CD4-positive, alpha-beta T cell treated with Interferon alpha-2 for 1 hour (primary cell): ENCODE measurements around the gene L1CAM.
A peak's percentile ranks its signal among the peaks of the same experiment; 100 is the strongest.

Experiments
- DNase-seq, 2 donors: peaks; one replicate each; pipeline ENCODE4 v3.0.0-alpha.2; 2020 to 2022

L1CAM gene

DNA sequence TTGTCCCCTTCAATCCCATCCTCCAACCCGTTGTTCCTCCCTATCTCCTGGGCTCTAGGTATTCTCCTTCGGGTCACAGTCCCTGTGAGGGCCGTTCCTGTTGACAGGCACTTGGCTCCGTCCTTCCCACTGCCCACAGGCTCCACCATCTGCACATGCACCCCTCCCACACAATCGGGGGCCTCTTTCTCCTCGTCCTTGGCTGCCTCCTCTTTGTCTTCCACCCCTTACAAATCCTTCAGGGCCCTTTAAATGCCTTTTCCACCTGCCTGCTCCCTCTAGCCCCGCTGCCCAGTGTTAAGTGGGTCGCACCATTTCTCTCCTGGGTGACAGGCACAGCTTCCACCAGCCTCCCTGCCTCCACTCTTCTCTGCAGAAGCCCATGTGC is 15.8 kb upstream of the L1CAM start:
- no peak for DNase-seq

DNA sequence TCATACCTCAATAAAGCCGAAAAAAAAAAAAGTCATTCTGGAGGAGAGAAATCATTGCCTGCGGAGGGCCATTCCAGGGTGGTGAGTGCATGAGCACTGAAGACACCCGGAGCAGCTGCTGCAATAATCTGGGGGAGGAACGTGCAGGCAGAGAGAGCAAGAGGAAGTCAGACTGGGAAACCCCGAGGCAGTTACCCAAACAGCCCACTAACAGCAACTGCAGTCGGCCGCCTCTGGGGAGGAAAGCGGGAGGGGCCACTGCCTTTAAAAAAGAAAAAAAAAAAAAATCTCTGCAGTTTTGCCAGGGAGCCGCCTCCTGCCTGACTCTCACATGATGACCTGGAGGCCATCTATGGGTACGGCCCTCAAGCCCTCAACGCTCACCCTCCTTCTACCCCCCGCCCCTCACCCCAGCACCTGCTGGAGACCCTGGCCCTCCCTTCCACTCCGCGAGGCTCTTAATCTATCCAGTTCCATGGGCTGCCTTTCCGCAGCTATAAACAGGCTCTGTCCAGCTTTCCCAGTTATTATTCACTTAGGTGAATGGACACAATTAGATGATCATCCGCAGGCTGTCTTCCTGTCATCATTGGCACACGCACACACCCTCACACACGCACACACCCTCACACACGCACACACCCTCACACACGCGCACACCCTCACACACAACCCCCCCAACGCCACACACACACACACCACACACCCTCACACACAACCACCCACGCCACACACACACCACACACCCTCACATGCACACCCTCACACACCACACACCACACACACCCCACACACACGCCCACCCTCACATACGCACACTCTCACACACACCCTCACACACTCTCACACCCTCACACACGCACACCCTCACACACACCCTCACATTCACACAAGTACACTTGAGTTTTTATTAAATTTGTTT is 15.1 kb upstream of the L1CAM start:
- DNase-seq = peak; percentile 72 to 77

DNA sequence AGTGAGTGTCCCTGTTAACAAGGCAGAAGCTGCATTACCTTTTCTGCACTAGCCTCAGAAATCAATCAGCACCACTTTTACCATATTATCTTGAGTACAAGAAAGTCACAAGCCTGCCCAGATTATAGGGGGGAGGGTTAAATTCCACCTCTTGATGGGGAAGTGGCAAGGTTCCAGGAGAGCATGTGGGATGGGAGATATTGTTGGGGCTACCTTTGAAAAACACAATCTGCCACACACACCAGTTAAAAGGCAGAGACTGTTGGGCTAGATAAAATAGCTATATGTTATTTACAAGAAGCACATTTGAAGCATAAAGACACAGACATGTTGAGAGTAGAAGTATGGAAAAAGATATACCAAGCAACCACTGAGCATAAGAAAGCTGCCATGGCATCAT is 11.9 kb upstream of the L1CAM start:
- no peak for DNase-seq

DNA sequence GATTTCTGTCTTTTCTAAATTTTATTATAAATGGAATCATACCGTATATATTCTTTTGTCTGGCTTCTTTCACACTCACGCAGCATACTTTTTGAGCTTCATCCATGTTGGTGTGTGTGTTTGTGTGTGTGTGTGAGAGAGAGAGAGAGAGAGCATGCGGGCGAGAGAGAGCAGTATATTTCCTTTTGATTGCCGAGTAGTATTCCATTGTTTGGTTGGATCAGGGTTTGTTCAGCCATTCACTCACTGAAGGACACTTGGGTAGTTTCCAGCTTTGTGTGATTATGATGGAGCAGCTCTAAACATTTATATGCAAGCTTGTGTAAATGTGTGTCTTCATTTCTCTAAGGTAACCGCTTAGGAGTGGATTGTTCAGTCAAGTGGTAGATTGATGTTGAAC is 3.1 kb upstream of the L1CAM start:
- DNase-seq = no peak

- no peak for DNase-seq
Measured at GRCh38 chrX:153888344-153888743, 2.4 kb upstream of the L1CAM start.

GRCh38 chrX:153887385-153887784 is 1.4 kb upstream of the L1CAM start:
- no peak for DNase-seq

GRCh38 chrX:153886915-153887314 is 942 bp upstream of the L1CAM start:
- no peak for DNase-seq

GRCh38 chrX:153885208-153885787 is 675 bp downstream of the L1CAM start:
- DNase-seq = no peak

DNA sequence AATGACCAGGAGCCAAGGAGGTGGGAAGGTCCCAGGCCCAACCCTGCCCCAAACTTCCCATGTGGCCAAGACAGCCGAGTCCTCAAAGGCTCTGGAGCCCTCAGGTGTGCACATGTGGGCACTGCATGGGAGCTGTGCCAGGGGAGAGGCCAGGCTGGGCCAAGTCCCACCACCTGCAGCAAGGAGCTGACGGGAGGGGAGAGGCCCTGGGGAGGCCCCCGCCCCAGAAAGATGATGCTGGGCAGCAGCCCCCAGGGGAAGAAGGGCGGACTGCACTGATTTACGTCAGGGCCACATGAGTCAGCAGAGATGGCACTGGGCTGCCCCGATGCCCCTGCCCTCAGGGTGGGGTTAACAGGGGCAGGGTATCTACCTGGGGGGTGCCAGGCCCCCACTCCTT is 1.4 kb downstream of the L1CAM start:
- DNase-seq = no peak

GRCh38 chrX:153884136-153884535 is 1.8 kb downstream of the L1CAM start:
- DNase-seq = no peak

GRCh38 chrX:153883163-153883843 is 2.7 kb downstream of the L1CAM start:
- no peak for DNase-seq

- DNase-seq = no peak
Measured at GRCh38 chrX:153882557-153882956, 3.4 kb downstream of the L1CAM start.

DNA sequence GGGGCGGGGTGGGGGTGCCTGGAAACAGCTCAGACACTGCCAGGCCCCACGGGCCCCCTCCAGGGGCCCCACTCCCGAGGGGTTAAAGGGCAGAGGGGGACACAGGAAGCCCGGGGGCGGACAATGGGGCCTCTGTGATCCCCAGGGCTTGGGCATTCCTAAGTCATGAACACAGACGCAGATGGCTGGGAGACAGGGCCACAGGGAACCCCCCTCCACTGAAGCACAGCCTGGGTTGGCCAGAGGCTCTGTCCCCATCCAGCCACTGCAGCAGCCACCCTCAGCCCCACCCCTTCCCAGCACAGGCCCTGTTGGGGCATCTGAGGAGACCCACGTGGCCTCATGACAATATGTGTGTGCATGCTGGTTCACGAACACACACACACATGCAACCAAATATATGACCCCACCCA is 3.9 kb downstream of the L1CAM start:
- no peak for DNase-seq

- no peak for DNase-seq
Measured at GRCh38 chrX:153881281-153881680, 4.7 kb downstream of the L1CAM start.

- no peak for DNase-seq
Measured at GRCh38 chrX:153880440-153880815, 5.5 kb downstream of the L1CAM start.

DNA sequence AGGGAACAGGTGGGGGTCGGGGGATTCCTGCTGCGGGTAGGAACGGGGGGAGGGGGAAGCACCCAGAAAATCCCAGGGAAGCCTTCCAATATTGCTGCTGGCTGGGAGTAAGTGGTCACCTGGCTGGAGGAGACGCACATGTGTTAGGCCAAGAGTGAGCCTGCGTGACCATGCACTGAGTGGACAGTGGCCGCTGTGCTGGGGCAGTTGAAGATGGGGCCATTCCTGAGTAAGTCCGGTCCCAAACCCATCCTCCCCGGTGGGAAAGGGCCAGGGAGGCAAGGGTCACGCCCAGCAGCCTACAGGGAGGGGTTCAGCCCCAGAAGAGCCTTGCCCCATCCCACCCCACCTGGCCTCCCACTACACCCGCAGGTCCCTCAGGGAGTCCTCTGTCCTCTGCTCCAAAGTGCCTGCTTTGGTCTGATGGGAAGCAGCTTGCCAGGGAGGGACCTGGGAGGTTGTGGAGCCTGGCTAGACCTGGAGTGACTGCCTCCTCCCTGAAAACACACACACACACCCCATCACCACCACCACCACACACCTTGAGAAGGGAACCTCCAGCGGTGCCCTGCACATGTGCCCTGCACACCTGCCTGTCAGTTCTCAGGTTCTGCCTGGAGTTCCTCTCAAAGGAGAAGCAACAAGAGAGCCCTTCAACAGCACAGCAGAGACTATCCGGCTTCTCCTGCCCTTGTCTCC is 6.1 kb downstream of the L1CAM start:
- DNase-seq = no peak

DNA sequence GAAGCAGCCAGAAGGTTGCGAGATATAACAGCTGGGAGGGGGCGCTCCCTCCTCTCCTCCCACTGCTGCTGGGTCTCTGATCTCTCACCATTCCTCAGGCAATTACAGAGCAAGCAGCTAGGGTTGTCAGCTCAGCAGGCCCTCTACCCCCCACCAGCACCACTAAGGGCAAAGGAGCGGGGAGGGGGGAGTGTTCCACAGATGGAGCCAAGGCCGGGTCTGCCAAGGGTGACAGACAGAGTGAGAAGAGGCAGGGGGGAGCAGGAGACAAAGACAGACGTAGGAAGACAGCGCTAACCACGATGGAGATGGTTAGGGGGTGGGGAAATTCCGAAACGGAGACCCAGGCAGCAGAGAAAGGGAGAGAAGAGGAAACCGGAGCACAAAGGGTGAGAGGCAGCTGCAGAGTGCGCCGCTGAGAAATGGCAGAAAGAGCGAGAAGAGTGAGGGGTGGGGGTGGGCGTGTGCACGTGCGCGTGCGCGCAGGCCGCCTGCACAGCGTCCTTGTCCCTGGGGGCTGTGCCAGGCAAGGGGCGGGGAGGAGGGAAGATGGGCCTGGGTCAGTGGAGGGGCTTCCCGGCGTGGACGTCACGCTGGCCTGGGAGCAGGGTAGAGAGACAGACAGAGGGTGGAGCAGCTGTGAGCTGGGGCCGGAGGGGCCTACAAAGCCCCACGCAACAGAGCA is 6.9 kb downstream of the L1CAM start:
- no peak for DNase-seq

DNA sequence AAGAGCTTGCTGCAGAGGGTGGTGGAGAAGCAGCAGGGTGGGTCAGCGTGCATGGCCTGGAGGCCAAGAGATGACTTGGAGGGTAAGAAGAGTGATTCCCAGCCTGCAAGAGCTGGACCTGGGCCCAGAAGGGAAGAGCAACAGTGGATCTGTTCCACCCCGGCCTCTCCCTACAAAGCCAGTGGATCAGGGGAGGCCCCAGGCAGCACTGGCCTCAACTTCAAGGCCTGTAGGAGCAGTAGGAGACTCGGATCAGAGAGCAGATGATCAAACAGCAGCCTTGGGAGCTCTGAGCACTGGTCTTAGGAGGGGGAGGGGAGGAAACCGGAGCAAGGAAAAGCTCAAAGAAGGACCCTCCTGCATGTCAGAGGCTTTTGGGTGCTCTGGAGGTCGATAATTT is 7.6 kb downstream of the L1CAM start:
- DNase-seq = no peak

- no peak for DNase-seq
Measured at GRCh38 chrX:153877571-153878261, 8.3 kb downstream of the L1CAM start.

DNA sequence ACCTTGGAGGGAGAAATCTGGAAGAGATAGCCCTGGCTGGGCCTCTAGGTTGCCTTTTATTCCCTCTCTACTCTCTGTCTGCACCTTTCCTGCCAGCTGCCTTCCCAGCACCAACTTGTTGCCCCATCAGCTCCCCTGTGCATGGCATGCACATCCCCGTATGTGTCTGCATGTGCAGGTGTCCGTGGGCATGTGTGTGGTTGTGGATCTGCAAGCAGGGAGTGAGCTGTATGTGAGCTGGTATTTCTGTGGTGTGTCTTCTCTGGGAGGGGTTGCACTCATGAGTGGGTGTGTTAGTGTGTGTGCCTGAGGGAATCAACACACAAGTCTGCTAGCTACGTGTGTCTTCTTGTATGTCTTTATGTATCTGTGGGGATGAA is 9.9 kb downstream of the L1CAM start:
- no peak for DNase-seq

DNA sequence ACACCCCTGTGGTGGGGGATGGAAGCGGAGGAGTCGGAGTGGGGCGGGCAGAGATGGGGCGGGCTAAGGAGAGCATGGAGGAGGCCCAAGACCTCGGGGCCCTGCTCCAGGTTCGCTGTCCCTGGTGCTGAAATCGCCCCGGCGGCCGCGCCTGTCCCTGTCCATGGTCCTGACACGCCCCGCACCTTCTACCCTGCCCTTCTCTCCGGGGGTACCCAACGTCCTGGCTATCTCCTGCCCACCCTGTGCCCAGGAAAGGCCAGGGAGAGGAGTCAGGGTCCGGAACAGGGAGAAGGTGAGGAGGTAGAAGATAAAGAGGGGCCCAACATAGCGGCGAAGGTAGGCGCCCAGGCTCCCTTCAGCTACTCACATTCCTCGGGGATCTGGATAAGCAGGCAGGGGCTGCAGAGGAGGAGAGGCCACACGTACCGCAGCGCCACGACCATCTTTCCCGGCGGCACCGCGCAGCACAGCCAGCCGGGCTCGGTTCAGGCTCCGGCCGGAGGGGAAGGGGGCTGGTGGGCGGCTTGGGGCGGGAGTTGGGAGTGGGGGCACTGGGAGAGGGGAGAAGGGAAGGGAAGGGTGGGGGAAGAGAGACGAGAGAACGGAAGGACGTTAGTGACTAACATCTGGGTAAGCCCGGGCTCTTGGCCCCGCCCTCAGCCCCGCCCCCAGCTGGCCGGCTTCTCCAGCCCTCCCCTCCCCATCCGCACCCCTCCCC is 10.4 kb downstream of the L1CAM start:
- peak; percentile 41 to 71 for DNase-seq
